K562 (cell line): ENCODE results near the gene GTPBP2. TPM values are rescaled to one million over a fixed set of nuclear protein-coding genes. Genes with fewer than 3 reads are reported as not detected.

Experiments
- HES1 ChIP-seq: fragments of 450-650 bp; IDR thresholded peaks from 2 replicates; pipeline ENCODE4 v1.6.1; 2016; ENCODE audit warnings: low read depth, mild to moderate bottlenecking, moderate library complexity
- MCM3 ChIP-seq: fragments of 450-650 bp; IDR thresholded peaks from 2 replicates; pipeline ENCODE4 v1.6.1; 2016
- MTF1 ChIP-seq: fragments of 250-450 bp; sonication (Bioruptor Pico); IDR thresholded peaks from 2 replicates; pipeline ENCODE4 v1.9.0; 2021; ENCODE audit warnings: moderate library complexity, mild to moderate bottlenecking, inconsistent platforms, borderline replicate concordance
- POLR2B ChIP-seq: fragments of 450-650 bp; IDR thresholded peaks from 2 replicates; pipeline ENCODE4 v1.6.1; 2018; ENCODE audit warnings: low read depth; ENCODE audit not compliant: partially characterized antibody
- SIN3A ChIP-seq, 2 experiments: fragments of 150-350 bp in 1 of 2; IDR thresholded peaks; 2 replicates each; pipeline ENCODE4 v1.6.1; 2011 to 2016; ENCODE audit warnings: borderline replicate concordance in 2 of 2, low read depth in 2 of 2, low read length in 2 of 2, mild to moderate bottlenecking in 2 of 2, moderate library complexity in 2 of 2; ENCODE audit not compliant: control insufficient read depth in 1 of 2
- SMC3 ChIP-seq: conservative IDR thresholded peaks from 2 replicates; pipeline ENCODE4 v1.6.1; 2011; ENCODE audit warnings: low read depth, low read length, improper control_type of control experiment; ENCODE audit not compliant: insufficient read depth
- TSC22D4 ChIP-seq: fragments of 450-650 bp; IDR thresholded peaks from 2 replicates; pipeline ENCODE4 v1.6.1; 2016; ENCODE audit warnings: missing genetic modification characterization, missing biosample characterization, control low read depth
- ZNF121 ChIP-seq: sonication (generic); formaldehyde crosslinking; conservative IDR thresholded peaks from 2 replicates; pipeline ENCODE4 v1.8.0; 2022; ENCODE audit warnings: missing genetic modification reagents
- ZNF79 ChIP-seq: fragments of 250-450 bp; sonication (Bioruptor Pico); IDR thresholded peaks from 2 replicates; pipeline ENCODE4 v1.4.0; 2020; ENCODE audit warnings: low read depth, mild to moderate bottlenecking, moderate library complexity
- polyA plus RNA-seq, 8 experiments: library from polyadenylated mRNA; depleted of rRNA in 4 of 8; stranded (reverse) in 5 of 8; unstranded in 3 of 8; fragments of >200 nt; fragmentation: Nextera tagmentation in 2 of 8; fragmentation: Illumina TruSeq in 1 of 8; extraction: Ambion mirVana in 2 of 8; extraction: Trizol in 1 of 8; gene quantifications; 2 replicates each; pipeline versions ENCODE4 v1.2.1 to v1.2.3, GENCODE V29; 2011 to 2014; ENCODE audit warnings: inconsistent platforms in 1 of 8, missing spikeins in 1 of 8
- total RNA-seq, 7 experiments: library from RNA; depleted of rRNA in 6 of 7; stranded (reverse); fragments of >200 nt in 6 of 7; fragmentation: Illumina TruSeq in 2 of 7; extraction: Trizol in 2 of 7; gene quantifications; 2 replicates each; pipeline versions ENCODE4 v1.2.1 to v1.2.3, GENCODE V29; 2011 to 2021; ENCODE audit warnings: low replicate concordance in 1 of 7
- TF ChIP-seq, protein P1 (sequence below), 2 experiments: fragments of 450-650 bp in 1 of 2; sonication (generic) in 1 of 2; formaldehyde crosslinking in 1 of 2; IDR thresholded peaks in 1 of 2; conservative IDR thresholded peaks in 1 of 2; 2 replicates each; pipeline versions ENCODE4 v1.6.1 to v1.8.1; 2016 to 2023; ENCODE audit warnings: mild to moderate bottlenecking in 2 of 2, moderate library complexity in 2 of 2, inconsistent platforms in 1 of 2, missing genetic modification reagents in 1 of 2
- TF ChIP-seq, protein P2 (sequence below), 2 experiments: fragments of 450-650 bp in 1 of 2; sonication (generic) in 1 of 2; formaldehyde crosslinking in 1 of 2; IDR thresholded peaks; 2 replicates each; pipeline versions ENCODE4 v1.7.1 to v1.9.0; 2016 to 2022; ENCODE audit warnings: inconsistent platforms in 1 of 2, mild to moderate bottlenecking in 1 of 2, missing genetic modification reagents in 1 of 2
- TF ChIP-seq, protein P3 (sequence below): IDR thresholded peaks from 3 replicates; pipeline ENCODE4 v1.6.1; 2011; ENCODE audit warnings: borderline replicate concordance, mild to moderate bottlenecking; ENCODE audit not compliant: insufficient read length, insufficient read depth
- TF ChIP-seq, protein P4 (sequence below): sonication (generic); formaldehyde crosslinking; IDR thresholded peaks from 2 replicates; pipeline ENCODE4 v1.8.0; 2022; ENCODE audit warnings: missing genetic modification reagents, mild to moderate bottlenecking, moderate library complexity, borderline replicate concordance

GTPBP2 gene
- total and polyA plus RNA-seq, 9 of the 15 experiments (the other 6 are each of a cell fraction or from before 2014, with no cell fraction given), result 48.4 to 196 (median 111) TPM

GRCh38 chr6:43570876-43571441 lies 58.1 kb downstream of the GTPBP2 start (continued):
- TF ChIP-seq, protein P1, sequence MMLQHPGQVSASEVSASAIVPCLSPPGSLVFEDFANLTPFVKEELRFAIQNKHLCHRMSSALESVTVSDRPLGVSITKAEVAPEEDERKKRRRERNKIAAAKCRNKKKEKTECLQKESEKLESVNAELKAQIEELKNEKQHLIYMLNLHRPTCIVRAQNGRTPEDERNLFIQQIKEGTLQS (IDR thresholded peaks at IDR 0.05), result peak; percentile 100
- TF ChIP-seq, protein P1 (CRISPR knock-in tag; conservative IDR thresholded peaks at IDR 0.05), result no peak; the same call in 1 of the 2 replicates
- TF ChIP-seq, protein P2, sequence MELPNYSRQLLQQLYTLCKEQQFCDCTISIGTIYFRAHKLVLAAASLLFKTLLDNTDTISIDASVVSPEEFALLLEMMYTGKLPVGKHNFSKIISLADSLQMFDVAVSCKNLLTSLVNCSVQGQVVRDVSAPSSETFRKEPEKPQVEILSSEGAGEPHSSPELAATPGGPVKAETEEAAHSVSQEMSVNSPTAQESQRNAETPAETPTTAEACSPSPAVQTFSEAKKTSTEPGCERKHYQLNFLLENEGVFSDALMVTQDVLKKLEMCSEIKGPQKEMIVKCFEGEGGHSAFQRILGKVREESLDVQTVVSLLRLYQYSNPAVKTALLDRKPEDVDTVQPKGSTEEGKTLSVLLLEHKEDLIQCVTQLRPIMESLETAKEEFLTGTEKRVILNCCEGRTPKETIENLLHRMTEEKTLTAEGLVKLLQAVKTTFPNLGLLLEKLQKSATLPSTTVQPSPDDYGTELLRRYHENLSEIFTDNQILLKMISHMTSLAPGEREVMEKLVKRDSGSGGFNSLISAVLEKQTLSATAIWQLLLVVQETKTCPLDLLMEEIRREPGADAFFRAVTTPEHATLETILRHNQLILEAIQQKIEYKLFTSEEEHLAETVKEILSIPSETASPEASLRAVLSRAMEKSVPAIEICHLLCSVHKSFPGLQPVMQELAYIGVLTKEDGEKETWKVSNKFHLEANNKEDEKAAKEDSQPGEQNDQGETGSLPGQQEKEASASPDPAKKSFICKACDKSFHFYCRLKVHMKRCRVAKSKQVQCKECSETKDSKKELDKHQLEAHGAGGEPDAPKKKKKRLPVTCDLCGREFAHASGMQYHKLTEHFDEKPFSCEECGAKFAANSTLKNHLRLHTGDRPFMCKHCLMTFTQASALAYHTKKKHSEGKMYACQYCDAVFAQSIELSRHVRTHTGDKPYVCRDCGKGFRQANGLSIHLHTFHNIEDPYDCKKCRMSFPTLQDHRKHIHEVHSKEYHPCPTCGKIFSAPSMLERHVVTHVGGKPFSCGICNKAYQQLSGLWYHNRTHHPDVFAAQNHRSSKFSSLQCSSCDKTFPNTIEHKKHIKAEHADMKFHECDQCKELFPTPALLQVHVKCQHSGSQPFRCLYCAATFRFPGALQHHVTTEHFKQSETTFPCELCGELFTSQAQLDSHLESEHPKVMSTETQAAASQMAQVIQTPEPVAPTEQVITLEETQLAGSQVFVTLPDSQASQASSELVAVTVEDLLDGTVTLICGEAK (IDR thresholded peaks at IDR 0.05), result peak; percentile 43; the same call in 1 of the 2 replicates
- TF ChIP-seq, protein P2 (CRISPR knock-in tag; IDR thresholded peaks at IDR 0.05), result no peak
- TF ChIP-seq HES1 (no peak), MCM3 (no peak), SIN3A (IDR thresholded peaks at IDR 0.05; ENCODE audit: borderline replicate concordance in 2 of 2, control insufficient read depth in 1 of 2, low read depth in 2 of 2, low read length in 2 of 2) (no peak), ZNF121 (CRISPR knock-in tag) (no peak), POLR2B (peak; percentile 63), SMC3 (no peak), ZNF79 (CRISPR knock-in tag) (peak; percentile 55; the same call in 1 of the 2 replicates), MTF1 (no peak; the same call in 1 of the 2 replicates), TSC22D4 (tag) (no peak)
- TF ChIP-seq, protein P3, sequence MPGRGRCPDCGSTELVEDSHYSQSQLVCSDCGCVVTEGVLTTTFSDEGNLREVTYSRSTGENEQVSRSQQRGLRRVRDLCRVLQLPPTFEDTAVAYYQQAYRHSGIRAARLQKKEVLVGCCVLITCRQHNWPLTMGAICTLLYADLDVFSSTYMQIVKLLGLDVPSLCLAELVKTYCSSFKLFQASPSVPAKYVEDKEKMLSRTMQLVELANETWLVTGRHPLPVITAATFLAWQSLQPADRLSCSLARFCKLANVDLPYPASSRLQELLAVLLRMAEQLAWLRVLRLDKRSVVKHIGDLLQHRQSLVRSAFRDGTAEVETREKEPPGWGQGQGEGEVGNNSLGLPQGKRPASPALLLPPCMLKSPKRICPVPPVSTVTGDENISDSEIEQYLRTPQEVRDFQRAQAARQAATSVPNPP, result no peak
- TF ChIP-seq, protein P4, sequence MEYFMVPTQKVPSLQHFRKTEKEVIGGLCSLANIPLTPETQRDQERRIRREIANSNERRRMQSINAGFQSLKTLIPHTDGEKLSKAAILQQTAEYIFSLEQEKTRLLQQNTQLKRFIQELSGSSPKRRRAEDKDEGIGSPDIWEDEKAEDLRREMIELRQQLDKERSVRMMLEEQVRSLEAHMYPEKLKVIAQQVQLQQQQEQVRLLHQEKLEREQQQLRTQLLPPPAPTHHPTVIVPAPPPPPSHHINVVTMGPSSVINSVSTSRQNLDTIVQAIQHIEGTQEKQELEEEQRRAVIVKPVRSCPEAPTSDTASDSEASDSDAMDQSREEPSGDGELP (CRISPR knock-in tag), result no peak
